Fibroblast of pulmonary artery (primary cell): ENCODE results near the gene RETN.
A peak's percentile ranks its signal among the peaks of the same experiment; 100 is the strongest.

Source experiments
- DNase-seq: peaks from one replicate; pipeline ENCODE4 v3.0.0-alpha.2; 2010; ENCODE audit warnings: low read depth
- H3K4me3 ChIP-seq: replicated peaks from 2 replicates; pipeline ENCODE4 v1.5.1; 2011; ENCODE audit warnings: low read depth, mild to moderate bottlenecking, control low read depth, low read length, moderate library complexity
- CTCF ChIP-seq: IDR thresholded peaks from 2 replicates; pipeline ENCODE4 v1.5.1; 2011; ENCODE audit warnings: mild to moderate bottlenecking, control low read depth, low read length, inconsistent platforms; ENCODE audit errors: missing control alignments

Gene RETN

GRCh38 chr19:7674010-7675005 is 5.5 kb downstream of the RETN start:
- TF ChIP-seq CTCF = no peak
- H3K4me3 ChIP-seq = no peak overlapping the region
- peak; percentile 55 for DNase-seq

GRCh38 chr19:7676376-7676775 is 7.5 kb downstream of the RETN start:
- no peak for DNase-seq
- TF ChIP-seq CTCF = no peak
- H3K4me3 ChIP-seq = no peak overlapping the region

GRCh38 chr19:7676854-7677253 is 8.0 kb downstream of the RETN start, which contains the start of gene MCEMP1:
MCEMP1 (plus strand) TSS chr19:7677090; CDS start chr19:7677121, 31 bp downstream.
- DNase-seq = no peak
- no peak for TF ChIP-seq CTCF
- H3K4me3 ChIP-seq = no peak within 1 kb of the TSS

GRCh38 chr19:7677669-7678311 is 8.9 kb downstream of the RETN start:
- no peak for DNase-seq
- TF ChIP-seq CTCF = no peak
- H3K4me3 ChIP-seq = no peak overlapping the region

- no peak overlapping the region for H3K4me3 ChIP-seq
- TF ChIP-seq CTCF = no peak
- DNase-seq = no peak
Measured at GRCh38 chr19:7678971-7679751, 10.3 kb downstream of the RETN start.

GRCh38 chr19:7679771-7680605 is 11.1 kb downstream of the RETN start:
- no peak for DNase-seq
- peak overlapping the region; percentile 2 for H3K4me3 ChIP-seq
- TF ChIP-seq CTCF = no peak
